Measurements from ENCODE around the gene PCYT2.

Gene PCYT2

GRCh38 chr17:81851423-81851822 lies 59.8 kb downstream of the PCYT2 start:
- no peak for DNase-seq
